T-helper 22 cell (primary cell): ENCODE data around the gene CDX1.

Experiments
- DNase-seq: peaks from one replicate; pipeline ENCODE4 v3.0.0-alpha.2; 2020; ENCODE audit warnings: low read depth

CDX1 gene

GRCh38 chr5:150163547-150164059, 3.0 kb upstream of the CDX1 start:
- no peak for DNase-seq

GRCh38 chr5:150164211-150164980, 2.2 kb upstream of the CDX1 start:
- DNase-seq: no peak

DNA sequence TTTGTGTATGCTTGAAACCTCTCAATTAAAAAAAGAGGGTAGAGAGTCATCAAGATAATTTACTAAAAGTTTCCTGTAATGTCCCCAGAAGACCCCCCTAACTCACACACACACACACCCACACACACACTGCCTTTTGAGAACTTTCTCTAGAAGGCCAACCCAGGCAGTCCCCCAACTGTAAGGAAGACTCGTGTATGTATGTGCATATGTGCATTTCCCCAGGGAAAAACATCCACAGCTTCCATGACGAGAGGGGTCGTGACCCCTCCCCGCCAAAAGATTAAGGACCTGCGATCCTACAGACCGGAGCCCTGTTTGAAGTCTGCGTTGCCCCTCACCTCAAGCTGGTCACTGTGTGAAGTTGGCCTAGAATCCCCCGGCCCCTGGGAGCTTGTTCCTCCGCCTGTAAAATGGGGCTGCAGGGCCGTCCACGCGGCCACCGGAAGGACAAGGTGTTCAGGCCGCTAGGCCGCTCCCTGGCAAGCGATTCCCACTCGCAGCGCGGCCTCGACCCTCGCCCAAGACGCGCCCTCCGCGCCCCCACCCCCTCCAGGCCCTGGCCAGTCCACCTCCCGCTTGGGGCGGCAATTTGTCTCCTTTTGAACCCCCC, 435 bp upstream of the CDX1 start:
- no peak for DNase-seq

GRCh38 chr5:150167512-150167850, 903 bp downstream of the CDX1 start:
- DNase-seq: no peak

DNA sequence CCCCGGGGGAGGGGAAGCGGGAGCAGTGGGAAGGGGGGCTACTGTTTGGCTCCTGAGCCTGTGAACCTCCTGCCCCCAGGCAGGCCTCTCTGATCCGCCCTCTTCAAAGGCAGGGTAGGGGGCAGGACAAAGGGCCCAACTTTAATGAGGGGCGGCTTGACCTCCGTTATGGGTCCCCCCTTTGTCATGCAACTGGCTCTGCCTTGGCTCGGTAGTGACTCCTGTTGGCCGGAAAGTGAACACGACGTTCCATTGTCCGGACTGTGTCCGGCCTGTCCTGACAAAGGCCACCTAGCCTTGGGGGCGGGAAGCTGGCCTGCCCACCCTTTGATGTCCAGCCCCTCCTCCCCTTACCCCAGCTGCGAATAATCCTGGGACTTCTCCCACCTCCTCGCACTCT, 1.3 kb downstream of the CDX1 start:
- DNase-seq: no peak

DNA sequence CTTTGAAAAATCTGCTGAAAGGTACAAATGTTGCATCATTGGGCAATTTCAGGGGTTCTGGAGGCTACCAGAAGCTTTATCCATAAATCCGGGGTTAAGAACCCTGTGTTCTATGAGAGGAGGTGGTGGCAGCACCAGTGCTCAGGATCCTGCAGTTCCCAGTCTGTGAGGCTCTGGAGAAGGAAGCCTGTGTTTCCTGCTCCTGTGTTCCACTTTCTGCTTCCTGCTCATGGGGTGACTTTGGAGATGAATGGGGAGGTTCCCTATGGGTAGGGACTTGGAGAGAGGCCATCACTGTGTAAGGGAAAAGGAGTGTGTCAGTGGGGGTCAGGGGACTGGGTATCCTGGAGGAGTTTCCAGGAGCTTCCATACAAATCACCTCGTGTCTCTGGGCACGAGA, 2.3 kb downstream of the CDX1 start:
- DNase-seq: no peak

DNA sequence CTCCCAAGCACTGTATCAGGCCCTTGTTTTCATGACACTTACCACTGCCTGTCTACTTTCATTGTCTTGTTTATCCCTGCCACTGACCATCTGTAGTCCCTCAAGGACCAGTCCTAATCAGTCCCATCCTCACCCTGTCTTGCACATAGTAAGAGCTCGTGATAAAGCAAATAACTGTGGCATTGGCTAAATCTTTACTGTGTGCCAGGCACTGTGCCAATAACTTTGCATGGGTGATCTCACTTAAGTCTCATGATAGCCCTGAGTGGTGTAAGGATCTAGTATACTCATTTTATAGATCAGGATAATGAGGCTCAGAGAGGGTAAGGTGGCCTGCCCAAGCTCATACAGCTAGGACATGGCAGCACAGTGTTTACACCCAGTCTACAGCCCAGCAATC, 5.6 kb downstream of the CDX1 start:
- no peak for DNase-seq

- DNase-seq: no peak
Observed at GRCh38 chr5:150172556-150172955, 6.0 kb downstream of the CDX1 start.

DNA sequence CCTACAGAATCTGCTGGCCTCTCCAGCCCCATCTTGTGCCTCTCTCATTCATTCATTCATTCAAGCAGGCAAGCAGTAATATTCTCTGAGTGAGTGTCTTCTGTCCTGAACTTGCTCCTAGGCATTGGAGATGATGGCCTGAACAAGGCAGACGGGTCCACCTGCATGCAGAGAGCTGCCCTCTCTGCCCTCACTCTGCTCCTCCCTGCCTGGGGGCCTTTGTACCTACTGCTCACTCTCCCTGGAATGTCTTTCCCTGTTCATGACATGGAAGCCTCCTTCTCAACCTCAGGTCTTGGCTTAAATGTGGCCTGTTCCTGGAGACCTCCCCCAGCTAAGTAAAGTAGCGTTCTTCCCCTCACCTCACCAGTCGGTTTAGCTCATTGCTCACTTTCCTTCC, 6.6 kb downstream of the CDX1 start:
- no peak for DNase-seq

DNA sequence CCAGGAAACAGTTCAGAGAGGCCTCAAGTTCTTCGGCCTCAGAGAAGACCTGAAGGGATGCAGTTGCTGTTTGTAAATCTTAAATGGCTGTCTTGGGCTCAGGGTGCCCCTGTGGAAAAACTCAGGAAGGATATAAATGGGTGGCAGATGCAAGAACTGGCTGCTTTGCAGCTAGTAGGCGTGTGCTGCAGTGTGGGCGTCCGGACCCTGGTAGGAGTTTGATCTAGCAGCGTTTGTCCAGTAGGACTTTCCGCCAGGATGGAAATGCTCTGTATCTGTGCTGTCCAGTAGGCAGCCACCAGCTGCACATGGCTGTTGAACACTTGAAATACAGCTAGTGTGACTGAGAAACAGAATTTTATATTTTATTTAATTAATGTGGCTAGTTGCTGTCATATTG, 7.7 kb downstream of the CDX1 start:
- no peak for DNase-seq

GRCh38 chr5:150175076-150175475, 8.5 kb downstream of the CDX1 start:
- no peak for DNase-seq

DNA sequence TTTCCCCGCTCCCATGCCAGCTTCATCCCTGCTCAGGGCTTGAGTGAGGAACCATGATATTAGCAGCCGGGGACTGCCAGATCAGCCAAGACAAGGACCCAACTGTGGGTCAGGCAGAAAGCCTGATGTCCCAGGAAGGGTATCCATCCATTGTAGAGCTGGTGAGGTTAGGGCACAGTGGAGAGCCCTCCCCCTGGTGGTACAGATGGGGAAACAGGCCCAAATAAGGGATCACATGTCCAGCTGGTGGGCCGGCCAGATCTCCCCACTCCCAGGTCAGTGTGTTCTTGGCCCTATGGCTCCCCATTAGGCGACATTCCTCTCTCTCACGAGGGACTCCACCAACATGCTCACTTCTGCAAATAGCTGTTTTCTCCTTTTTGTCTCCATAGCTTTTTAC, 9.0 kb downstream of the CDX1 start:
- DNase-seq: no peak

- DNase-seq: no peak
Observed at GRCh38 chr5:150176745-150177477, 10.3 kb downstream of the CDX1 start.

DNA sequence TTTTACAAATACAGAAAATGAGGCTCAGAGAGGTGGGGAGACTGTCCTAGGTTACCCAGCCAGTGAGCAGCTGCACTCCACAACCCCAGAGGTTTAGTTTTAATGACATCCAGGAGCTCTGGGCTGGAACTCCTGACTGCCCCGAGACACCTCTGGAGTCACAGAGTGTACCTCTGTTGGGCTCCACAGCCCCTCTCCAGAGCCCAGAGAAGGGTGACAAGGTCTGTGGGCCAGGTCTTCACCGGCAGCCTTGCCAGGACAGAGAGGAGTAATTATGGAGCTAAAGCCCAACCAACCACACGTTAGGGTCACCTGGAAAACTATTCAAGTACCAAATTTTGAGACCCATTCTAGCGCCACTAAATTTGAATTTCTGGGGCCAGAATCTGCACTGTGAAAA, 11.1 kb downstream of the CDX1 start:
- DNase-seq: no peak

DNA sequence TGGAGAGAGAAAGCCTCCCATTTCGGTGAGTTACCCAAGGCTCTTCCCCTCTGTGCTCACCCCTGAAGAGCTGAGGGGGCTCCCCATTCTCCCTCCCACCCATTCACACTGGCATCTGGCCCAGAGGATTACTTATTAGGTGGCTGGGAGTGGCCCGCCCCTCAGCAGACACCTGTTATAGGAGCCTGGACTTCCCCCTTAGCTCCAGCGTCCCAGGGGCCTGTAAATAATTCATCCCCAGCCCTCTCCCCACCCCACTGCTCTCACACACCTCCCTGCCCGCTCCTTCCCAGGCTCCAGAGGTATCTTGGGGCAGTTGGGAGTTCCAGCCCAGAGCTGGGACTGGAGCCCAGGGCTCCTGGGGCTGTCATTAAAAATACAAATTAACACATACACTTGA, 11.7 kb downstream of the CDX1 start:
- DNase-seq: no peak

DNA sequence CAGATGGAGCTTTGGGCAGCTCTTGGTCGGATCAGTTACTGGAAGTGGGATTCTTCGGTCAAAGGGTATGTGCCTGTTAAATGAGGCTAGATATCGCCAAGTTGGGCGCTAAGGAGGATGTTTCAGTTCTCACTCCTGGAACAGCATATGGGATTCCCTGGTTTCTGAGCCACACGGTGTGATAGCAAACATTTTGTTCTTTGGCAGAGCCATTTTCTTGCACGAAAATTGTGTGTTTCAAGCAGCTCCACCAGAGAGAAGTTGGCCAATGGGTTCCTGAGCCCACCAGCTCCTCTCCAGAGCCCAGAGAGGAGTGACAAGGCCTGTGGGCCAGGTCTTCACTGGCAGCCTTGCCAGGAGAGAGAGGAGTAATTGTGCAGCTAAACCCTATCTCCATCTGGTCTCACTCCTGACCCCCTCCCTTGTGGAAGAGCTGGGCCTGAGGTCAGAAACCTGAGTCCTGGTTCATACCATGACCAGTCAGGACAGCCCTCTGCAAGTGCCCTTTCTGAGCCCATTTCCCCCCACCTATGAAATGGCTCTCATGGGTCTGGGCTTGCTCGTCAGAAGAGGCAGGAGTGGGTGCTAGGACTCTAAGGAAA, 12.5 kb downstream of the CDX1 start:
- no peak for DNase-seq

GRCh38 chr5:150180241-150181026, 13.9 kb downstream of the CDX1 start:
- no peak for DNase-seq

DNA sequence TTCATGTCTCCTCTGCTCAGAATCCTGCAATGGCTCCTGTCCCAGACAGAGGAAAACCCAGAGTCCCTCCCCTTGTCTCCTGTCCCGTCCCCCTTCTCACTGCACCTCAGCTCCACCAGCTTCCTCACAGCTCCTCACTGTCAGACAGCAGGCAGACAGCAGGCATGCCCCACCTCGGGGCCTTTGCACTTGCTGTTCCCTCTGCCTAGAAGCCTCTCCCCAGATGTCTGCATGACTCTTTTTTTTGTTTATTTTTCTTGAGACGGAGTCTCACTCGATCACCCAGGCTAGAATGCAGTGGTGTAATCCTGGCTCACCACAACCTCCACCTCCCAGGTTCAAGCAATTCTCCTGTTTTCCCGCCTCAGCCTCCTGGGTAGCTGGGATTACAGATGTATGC, 14.4 kb downstream of the CDX1 start:
- no peak for DNase-seq

DNA sequence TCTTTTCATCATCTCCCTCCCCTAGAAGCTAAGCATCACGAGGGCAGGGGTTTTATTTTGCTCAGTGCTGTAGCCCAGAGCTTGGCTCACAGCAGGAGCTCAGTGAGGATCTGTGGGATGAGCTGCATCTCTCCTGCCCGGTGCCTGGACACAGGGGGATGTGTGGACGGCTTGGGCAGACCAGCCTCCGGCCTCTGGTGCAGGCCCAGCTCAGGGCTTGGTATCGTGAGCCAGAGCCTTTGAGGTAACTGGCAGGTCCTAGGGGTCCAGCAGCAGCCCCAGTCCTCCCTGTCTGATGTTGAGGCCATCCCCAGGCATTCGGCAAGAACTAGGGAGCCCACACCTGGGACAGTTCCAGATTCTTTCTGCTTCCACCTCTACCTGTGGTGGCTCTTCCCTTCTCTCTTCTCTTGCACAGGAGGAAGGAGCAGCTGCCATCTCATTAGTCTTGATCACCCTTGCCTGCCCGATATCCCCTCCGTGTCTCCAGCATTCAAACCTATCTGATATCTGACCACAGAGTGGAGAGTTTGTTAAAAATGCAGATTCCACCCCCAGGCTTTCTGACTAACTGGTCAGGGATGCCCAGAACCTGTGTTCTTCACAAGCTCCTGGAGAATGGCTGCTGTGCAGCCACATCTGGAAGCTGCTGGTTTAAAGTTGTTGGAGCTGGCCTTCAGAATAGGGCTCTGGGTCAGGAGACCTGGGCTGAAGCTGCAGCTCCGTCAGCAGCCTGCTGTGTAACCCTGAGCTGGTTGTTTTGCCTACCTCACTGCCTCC, 15.4 kb downstream of the CDX1 start:
- no peak for DNase-seq

DNA sequence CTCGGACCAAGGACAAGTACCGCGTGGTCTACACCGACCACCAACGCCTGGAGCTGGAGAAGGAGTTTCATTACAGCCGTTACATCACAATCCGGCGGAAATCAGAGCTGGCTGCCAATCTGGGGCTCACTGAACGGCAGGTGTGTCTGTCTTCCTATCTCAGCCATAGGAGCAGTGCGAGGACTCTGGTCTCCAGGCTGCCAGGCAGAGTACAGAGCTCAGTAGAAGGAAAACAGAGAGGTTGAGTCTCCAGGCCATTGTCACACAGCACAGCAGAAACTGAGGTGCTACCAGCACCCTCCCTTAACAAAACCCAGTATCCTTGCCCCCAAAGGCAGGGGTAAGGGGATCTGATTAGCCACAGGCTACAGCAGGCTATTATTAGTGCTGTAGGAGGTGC, 16.2 kb downstream of the CDX1 start:
- no peak for DNase-seq

DNA sequence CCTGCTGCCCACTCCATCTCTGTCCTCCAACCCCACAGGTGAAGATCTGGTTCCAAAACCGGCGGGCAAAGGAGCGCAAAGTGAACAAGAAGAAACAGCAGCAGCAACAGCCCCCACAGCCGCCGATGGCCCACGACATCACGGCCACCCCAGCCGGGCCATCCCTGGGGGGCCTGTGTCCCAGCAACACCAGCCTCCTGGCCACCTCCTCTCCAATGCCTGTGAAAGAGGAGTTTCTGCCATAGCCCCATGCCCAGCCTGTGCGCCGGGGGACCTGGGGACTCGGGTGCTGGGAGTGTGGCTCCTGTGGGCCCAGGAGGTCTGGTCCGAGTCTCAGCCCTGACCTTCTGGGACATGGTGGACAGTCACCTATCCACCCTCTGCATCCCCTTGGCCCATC, 16.9 kb downstream of the CDX1 start:
- no peak for DNase-seq
